ENCODE measurements around the gene RNF227.

RNF227 gene

DNA sequence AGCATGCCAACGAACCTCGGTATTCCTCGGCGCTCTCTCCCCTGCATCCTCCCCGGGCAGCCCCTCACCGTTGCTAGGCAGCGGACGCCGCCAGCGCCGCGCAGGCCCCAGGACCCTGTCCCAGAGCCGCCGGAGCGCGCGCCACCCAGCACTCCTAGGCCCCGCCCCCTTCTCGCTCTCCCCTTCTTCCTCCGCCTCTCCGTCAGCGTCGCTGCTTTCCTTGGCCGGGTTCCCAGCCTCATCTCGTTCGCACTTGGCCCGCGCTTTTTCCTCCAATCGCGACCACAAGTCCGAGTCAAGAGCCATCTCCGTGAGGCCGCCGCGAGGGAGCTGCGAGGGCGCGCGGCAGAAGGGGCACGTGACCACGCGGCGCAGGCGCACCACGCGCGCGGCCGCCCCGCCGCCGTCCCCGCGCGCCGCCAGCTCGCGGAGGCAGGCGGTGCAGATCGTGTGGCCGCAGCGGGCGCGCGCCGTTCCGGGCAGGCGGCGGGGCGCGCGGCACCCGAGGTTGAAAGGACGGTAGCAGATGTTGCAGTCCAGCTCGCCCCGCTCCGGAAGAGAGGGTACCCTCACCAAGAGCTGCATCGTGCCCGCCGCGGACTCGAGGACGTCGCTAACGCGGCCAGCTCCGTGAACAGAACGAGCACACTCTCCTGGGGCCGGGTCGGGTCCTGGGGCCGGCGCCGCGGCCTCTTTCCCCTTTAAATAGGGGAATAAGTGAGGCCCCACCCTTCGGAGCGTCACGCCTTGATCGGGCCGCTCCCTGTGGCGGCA is at the start of gene RNF227:
TSS of gene RNF227 (minus strand) at position 679 of the 774 bp plus-strand sequence. CDS start at position 585, 94 bp downstream.
- peak; percentile 85 for ATAC-seq
- TF ChIP-seq ZNF8 (CRISPR knock-in tag; IDR thresholded peaks at IDR 0.05) (no peak), CSDC2 (CRISPR knock-in tag; IDR thresholded peaks at IDR 0.05) (peak; percentile 83; the same call in 1 of the 2 replicates), SNAI2 (CRISPR knock-in tag; IDR thresholded peaks at IDR 0.05) (0 out of 2 replicates have a peak, but pooled peaks have one; percentile 10), BACH2 (CRISPR knock-in tag; IDR thresholded peaks at IDR 0.05; ENCODE audit: borderline replicate concordance) (no peak)

DNA sequence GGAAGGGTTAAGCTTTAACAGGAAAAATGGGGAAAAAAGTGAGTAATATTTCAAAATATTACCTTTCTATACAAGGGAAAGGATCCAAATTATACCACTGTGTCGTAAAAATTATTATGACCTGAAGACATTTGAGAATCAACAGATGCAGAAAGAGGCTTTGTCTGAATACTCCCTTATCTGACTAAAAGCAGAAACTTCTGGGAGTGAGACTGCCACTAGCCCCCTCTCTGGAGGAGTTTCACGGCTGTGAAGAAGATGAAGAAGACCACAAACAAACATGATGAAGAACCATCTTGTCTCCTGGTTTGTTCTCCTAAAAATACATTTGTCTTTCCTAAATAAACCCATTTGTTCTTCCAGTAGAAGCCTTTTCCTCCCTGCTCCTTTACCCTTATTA is 45.3 kb upstream of the RNF227 start:
- ATAC-seq = no peak

DNA sequence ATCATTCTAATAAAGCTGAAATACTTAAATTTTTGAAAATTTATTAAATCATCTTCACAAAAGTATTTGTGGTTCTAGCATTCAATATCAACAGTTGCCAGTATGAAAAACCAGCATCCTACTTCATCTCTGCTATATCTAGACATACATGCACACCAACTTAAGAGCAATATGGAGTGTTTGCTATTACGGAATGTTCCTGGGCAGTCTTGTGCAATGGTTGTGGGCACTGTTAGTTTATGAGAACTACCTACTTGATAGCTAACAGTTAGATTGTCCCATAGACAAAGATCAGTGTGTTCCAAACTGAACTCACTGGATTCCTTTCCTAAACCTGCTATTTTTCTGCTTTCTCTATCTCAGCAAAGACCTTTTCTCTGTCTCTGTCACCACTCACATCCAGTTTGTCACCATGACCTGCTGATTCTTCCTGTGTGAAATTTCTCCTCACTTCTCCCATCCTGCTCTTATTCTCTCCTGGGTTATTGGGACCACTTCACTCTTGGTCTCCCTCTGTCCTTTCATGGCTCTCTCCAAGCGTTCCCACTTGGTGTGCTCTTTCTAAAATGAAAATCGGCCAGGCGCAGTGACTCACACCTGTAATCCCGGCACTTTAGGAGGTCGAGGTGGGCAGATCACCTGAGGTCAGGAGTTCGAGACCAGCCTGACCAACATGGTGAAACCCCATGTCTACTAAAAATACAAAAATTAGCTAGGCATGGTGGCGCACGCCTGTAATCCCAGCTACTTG is 43.6 kb upstream of the RNF227 start:
- ATAC-seq = no peak
- TF ChIP-seq RARB (CRISPR knock-in tag; IDR thresholded peaks at IDR 0.05) (no peak), ZNF8 (CRISPR knock-in tag; IDR thresholded peaks at IDR 0.05) (no peak), PPARA (CRISPR knock-in tag; IDR thresholded peaks at IDR 0.05; ENCODE audit: borderline replicate concordance) (no peak), ISL1 (CRISPR knock-in tag; IDR thresholded peaks at IDR 0.05) (no peak), PATZ1 (CRISPR knock-in tag; IDR thresholded peaks at IDR 0.05; ENCODE audit: borderline replicate concordance) (no peak), SNAI2 (CRISPR knock-in tag; IDR thresholded peaks at IDR 0.05) (no peak), POU6F1 (CRISPR knock-in tag; IDR thresholded peaks at IDR 0.05; ENCODE audit: borderline replicate concordance, low read depth) (no peak), TSHZ2 (CRISPR knock-in tag; IDR thresholded peaks at IDR 0.05) (no peak), ESRRG (CRISPR knock-in tag; IDR thresholded peaks at IDR 0.05) (no peak), CSDC2 (CRISPR knock-in tag; IDR thresholded peaks at IDR 0.05) (no peak), ZFP30 (CRISPR knock-in tag; IDR thresholded peaks at IDR 0.05) (no peak), OSR1 (CRISPR knock-in tag; IDR thresholded peaks at IDR 0.05) (no peak), GLIS3 (CRISPR knock-in tag; IDR thresholded peaks at IDR 0.05) (no peak), ZNF565 (CRISPR knock-in tag; conservative IDR thresholded peaks at IDR 0.05; ENCODE audit: low read depth) (no peak), TCF4 (CRISPR knock-in tag; IDR thresholded peaks at IDR 0.05; ENCODE audit: borderline replicate concordance) (no peak), ZC3H10 (CRISPR knock-in tag; IDR thresholded peaks at IDR 0.05) (no peak)

More for the DNA sequence above, 45.3 kb upstream of the RNF227 start:
- no peak for TF ChIP-seq ZNF565 (CRISPR knock-in tag; conservative IDR thresholded peaks at IDR 0.05; ENCODE audit: low read depth)
- TF ChIP-seq ZNF8 (CRISPR knock-in tag; IDR thresholded peaks at IDR 0.05) = no peak

GRCh38 chr17:7956228-7956965 is 40.3 kb upstream of the RNF227 start:
- ATAC-seq = peak; percentile 96
- TF ChIP-seq TCF4 (CRISPR knock-in tag; IDR thresholded peaks at IDR 0.05; ENCODE audit: borderline replicate concordance) (0 out of 2 replicates have a peak, but pooled peaks have one; percentile 31), RARB (CRISPR knock-in tag; IDR thresholded peaks at IDR 0.05) (no peak)

All from SK-N-SH treated with all-trans-retinoic acid at 6 μM for 48 hours (cell line).